SK-N-SH treated with all-trans-retinoic acid at 6 μM for 48 hours (cell line): Measurements from ENCODE around the gene WIPI1.
"Not testable (repeated sequence)": the region's sequence is repeated elsewhere in the genome, so short reads cannot be mapped to it uniquely, and the experiment has no call there.

Experiments
- ATAC-seq: fragments of 200-7000 bp; cut with Tn5 transposase; 3 replicates; pipeline ENCODE4 v1.9.1; 2020; ENCODE audit warnings: mild to moderate bottlenecking, moderate library complexity
- ARNTL ChIP-seq: fragments of 450-650 bp; formaldehyde crosslinking; IDR thresholded peaks from 2 replicates; pipeline ENCODE4 v1.5.0; 2020; ENCODE audit warnings: low read depth, mild to moderate bottlenecking, moderate library complexity, borderline replicate concordance
- CSDC2 ChIP-seq: fragments of 250-450 bp; sonication (Bioruptor Pico); IDR thresholded peaks from 2 replicates; pipeline ENCODE4 v1.5.0; 2020; ENCODE audit warnings: mild to moderate bottlenecking, moderate library complexity
- ESRRG ChIP-seq: fragments of 250-450 bp; sonication (Bioruptor Pico); IDR thresholded peaks from 2 replicates; pipeline ENCODE4 v1.6.1; 2021; ENCODE audit warnings: mild to moderate bottlenecking
- ISL1 ChIP-seq: fragments of 250-450 bp; sonication (Bioruptor Pico); IDR thresholded peaks from 2 replicates; pipeline ENCODE4 v2.1.2; 2022; ENCODE audit warnings: mild to moderate bottlenecking, moderate library complexity
- OSR1 ChIP-seq: fragments of 250-450 bp; sonication (Bioruptor Pico); IDR thresholded peaks from 2 replicates; pipeline ENCODE4 v1.8.0; 2022; ENCODE audit warnings: moderate library complexity, mild to moderate bottlenecking, inconsistent platforms
- PPARA ChIP-seq: fragments of 250-450 bp; sonication (Bioruptor Pico); IDR thresholded peaks from 2 replicates; pipeline ENCODE4 v1.5.0; 2020; ENCODE audit warnings: mild to moderate bottlenecking, borderline replicate concordance
- RARB ChIP-seq: fragments of 250-450 bp; sonication (Bioruptor Pico); IDR thresholded peaks from 2 replicates; pipeline ENCODE4 v1.8.0; 2021; ENCODE audit warnings: mild to moderate bottlenecking, moderate library complexity
- SNAI2 ChIP-seq: fragments of 250-450 bp; sonication (Bioruptor Pico); IDR thresholded peaks from 2 replicates; pipeline ENCODE4 v1.5.0; 2020; ENCODE audit warnings: mild to moderate bottlenecking, moderate library complexity
- TCF4 ChIP-seq: fragments of 250-450 bp; sonication (Bioruptor Pico); IDR thresholded peaks from 2 replicates; pipeline ENCODE4 v1.8.0; 2021; ENCODE audit warnings: mild to moderate bottlenecking, moderate library complexity, borderline replicate concordance
- TOX ChIP-seq: fragments of 250-450 bp; sonication (Bioruptor Pico); IDR thresholded peaks from 2 replicates; pipeline ENCODE4 v1.8.0; 2021; ENCODE audit warnings: mild to moderate bottlenecking, moderate library complexity, borderline replicate concordance
- ZC3H10 ChIP-seq: fragments of 250-450 bp; sonication (Bioruptor Pico); IDR thresholded peaks from 2 replicates; pipeline ENCODE4 v1.5.1; 2021; ENCODE audit warnings: mild to moderate bottlenecking, moderate library complexity
- ZFP3 ChIP-seq: fragments of 250-450 bp; sonication (Bioruptor Pico); IDR thresholded peaks from 2 replicates; pipeline ENCODE4 v1.5.0; 2020; ENCODE audit warnings: mild to moderate bottlenecking, moderate library complexity
- ZFP30 ChIP-seq: fragments of 450-650 bp; formaldehyde crosslinking; IDR thresholded peaks from 2 replicates; pipeline ENCODE4 v1.5.0; 2022; ENCODE audit warnings: mild to moderate bottlenecking, moderate library complexity
- ZNF565 ChIP-seq: fragments of 450-650 bp; formaldehyde crosslinking; conservative IDR thresholded peaks from 2 replicates; pipeline ENCODE4 v1.5.0; 2020; ENCODE audit warnings: low read depth, mild to moderate bottlenecking, moderate library complexity
- ZNF70 ChIP-seq: fragments of 450-650 bp; formaldehyde crosslinking; IDR thresholded peaks from 2 replicates; pipeline ENCODE4 v1.5.0; 2020; ENCODE audit warnings: mild to moderate bottlenecking, moderate library complexity
- TF ChIP-seq, protein P1 (sequence below): fragments of 250-450 bp; sonication (Bioruptor Pico); IDR thresholded peaks from 2 replicates; pipeline ENCODE4 v1.5.0; 2020; ENCODE audit warnings: mild to moderate bottlenecking, moderate library complexity
- TF ChIP-seq, protein P2 (sequence below): fragments of 250-450 bp; sonication (Bioruptor Pico); IDR thresholded peaks from 2 replicates; pipeline ENCODE4 v1.8.0; 2020; ENCODE audit warnings: mild to moderate bottlenecking, moderate library complexity, borderline replicate concordance
- TF ChIP-seq, protein P3 (sequence below): fragments of 250-450 bp; sonication (Bioruptor Pico); IDR thresholded peaks from 2 replicates; pipeline ENCODE4 v1.5.1; 2021; ENCODE audit warnings: mild to moderate bottlenecking, moderate library complexity
- TF ChIP-seq, protein P4 (sequence below): fragments of 250-450 bp; sonication (Bioruptor Pico); IDR thresholded peaks from 2 replicates; pipeline ENCODE4 v1.8.0; 2021; ENCODE audit warnings: low read depth, mild to moderate bottlenecking, moderate library complexity, borderline replicate concordance

The WIPI1 gene

DNA sequence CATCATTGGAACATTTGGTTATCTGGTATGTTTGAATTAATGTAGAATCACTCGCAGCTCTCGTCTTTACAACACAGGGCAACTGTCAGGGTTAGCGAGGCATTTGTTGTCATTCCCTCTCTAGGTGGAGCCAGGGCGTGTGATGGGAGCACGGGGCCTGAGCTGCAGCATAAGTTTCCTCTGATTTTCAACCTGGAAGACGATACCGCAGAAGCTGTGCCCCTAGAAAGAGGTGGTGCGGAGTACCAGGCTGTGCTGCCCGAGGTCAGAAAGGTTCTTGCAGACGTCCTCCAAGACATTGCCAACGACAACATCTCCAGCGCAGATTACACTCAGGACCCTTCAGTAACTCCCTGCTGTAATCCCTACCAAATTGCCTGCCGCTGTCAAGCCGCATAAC is 37.2 kb downstream of the WIPI1 start (continued):
- TF ChIP-seq, protein P1, sequence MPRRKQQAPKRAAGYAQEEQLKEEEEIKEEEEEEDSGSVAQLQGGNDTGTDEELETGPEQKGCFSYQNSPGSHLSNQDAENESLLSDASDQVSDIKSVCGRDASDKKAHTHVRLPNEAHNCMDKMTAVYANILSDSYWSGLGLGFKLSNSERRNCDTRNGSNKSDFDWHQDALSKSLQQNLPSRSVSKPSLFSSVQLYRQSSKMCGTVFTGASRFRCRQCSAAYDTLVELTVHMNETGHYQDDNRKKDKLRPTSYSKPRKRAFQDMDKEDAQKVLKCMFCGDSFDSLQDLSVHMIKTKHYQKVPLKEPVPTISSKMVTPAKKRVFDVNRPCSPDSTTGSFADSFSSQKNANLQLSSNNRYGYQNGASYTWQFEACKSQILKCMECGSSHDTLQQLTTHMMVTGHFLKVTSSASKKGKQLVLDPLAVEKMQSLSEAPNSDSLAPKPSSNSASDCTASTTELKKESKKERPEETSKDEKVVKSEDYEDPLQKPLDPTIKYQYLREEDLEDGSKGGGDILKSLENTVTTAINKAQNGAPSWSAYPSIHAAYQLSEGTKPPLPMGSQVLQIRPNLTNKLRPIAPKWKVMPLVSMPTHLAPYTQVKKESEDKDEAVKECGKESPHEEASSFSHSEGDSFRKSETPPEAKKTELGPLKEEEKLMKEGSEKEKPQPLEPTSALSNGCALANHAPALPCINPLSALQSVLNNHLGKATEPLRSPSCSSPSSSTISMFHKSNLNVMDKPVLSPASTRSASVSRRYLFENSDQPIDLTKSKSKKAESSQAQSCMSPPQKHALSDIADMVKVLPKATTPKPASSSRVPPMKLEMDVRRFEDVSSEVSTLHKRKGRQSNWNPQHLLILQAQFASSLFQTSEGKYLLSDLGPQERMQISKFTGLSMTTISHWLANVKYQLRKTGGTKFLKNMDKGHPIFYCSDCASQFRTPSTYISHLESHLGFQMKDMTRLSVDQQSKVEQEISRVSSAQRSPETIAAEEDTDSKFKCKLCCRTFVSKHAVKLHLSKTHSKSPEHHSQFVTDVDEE (CRISPR knock-in tag), result no peak

DNA sequence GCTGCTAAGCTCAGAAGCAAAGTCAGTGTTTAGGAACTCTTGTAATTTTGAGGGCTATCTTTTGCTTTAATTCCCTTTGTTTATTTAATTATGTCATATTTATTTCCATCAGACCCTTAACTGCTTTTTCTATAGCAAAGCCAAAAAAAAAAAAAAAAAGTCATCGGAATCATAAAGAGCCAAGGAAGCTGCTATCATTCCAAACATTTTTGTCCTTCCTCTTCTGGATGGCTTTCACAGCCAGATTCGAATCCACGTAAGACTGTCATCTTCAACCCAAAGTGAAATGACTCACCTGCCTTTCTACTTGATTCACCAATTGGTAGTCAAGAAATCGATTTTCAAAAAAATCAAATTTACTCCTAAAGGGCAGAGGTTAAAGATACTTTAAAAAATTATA is 38.4 kb downstream of the WIPI1 start:
- 0 out of 2 replicates have a peak, but pooled peaks have one; percentile 17 for TF ChIP-seq ISL1 (CRISPR knock-in tag)
- TF ChIP-seq ZFP30 (CRISPR knock-in tag), result no peak
- ATAC-seq, result no peak

DNA sequence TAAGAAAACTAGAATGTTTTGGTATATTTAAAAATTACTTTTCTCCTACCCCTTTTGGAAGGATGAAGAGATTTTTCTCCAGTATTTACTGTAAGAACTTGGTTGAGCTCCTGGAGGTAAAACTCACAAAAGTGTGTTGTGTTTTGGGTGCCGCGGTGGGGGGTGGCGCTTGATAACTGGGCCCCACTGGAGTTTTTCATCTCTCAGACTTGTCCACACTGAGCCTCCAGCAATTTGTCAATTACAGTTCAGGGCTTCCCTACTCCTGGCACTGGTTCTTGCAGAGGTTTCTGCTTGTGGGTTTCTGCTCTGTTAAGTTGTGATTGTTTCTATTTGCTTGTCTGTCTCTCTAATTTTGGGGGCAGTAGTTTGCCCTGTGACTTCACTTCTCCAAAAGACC is 40.0 kb downstream of the WIPI1 start:
- TF ChIP-seq RARB (CRISPR knock-in tag), result no peak
- no peak for TF ChIP-seq ESRRG
- TF ChIP-seq ZNF565 (CRISPR knock-in tag), result no peak
- no peak for TF ChIP-seq SNAI2 (CRISPR knock-in tag)
- no peak for TF ChIP-seq PPARA (CRISPR knock-in tag)
- no peak for TF ChIP-seq ZFP3 (CRISPR knock-in tag)
- TF ChIP-seq, protein P2, sequence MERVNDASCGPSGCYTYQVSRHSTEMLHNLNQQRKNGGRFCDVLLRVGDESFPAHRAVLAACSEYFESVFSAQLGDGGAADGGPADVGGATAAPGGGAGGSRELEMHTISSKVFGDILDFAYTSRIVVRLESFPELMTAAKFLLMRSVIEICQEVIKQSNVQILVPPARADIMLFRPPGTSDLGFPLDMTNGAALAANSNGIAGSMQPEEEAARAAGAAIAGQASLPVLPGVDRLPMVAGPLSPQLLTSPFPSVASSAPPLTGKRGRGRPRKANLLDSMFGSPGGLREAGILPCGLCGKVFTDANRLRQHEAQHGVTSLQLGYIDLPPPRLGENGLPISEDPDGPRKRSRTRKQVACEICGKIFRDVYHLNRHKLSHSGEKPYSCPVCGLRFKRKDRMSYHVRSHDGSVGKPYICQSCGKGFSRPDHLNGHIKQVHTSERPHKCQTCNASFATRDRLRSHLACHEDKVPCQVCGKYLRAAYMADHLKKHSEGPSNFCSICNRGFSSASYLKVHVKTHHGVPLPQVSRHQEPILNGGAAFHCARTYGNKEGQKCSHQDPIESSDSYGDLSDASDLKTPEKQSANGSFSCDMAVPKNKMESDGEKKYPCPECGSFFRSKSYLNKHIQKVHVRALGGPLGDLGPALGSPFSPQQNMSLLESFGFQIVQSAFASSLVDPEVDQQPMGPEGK (CRISPR knock-in tag), result no peak
- TF ChIP-seq, protein P3, sequence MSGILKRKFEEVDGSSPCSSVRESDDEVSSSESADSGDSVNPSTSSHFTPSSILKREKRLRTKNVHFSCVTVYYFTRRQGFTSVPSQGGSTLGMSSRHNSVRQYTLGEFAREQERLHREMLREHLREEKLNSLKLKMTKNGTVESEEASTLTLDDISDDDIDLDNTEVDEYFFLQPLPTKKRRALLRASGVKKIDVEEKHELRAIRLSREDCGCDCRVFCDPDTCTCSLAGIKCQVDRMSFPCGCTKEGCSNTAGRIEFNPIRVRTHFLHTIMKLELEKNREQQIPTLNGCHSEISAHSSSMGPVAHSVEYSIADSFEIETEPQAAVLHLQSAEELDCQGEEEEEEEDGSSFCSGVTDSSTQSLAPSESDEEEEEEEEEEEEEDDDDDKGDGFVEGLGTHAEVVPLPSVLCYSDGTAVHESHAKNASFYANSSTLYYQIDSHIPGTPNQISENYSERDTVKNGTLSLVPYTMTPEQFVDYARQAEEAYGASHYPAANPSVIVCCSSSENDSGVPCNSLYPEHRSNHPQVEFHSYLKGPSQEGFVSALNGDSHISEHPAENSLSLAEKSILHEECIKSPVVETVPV (CRISPR knock-in tag), result no peak
- no peak for TF ChIP-seq ARNTL (CRISPR knock-in tag)
- TF ChIP-seq TCF4 (CRISPR knock-in tag), result no peak
- TF ChIP-seq, protein P4, sequence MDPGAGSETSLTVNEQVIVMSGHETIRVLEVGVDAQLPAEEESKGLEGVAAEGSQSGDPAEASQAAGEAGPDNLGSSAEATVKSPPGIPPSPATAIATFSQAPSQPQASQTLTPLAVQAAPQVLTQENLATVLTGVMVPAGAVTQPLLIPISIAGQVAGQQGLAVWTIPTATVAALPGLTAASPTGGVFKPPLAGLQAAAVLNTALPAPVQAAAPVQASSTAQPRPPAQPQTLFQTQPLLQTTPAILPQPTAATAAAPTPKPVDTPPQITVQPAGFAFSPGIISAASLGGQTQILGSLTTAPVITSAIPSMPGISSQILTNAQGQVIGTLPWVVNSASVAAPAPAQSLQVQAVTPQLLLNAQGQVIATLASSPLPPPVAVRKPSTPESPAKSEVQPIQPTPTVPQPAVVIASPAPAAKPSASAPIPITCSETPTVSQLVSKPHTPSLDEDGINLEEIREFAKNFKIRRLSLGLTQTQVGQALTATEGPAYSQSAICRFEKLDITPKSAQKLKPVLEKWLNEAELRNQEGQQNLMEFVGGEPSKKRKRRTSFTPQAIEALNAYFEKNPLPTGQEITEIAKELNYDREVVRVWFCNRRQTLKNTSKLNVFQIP (CRISPR knock-in tag), result no peak
- no peak for TF ChIP-seq ZNF70
- TF ChIP-seq OSR1, result no peak
- TF ChIP-seq TOX (CRISPR knock-in tag), result no peak
- TF ChIP-seq CSDC2 (CRISPR knock-in tag), result no peak
- TF ChIP-seq, protein P1 (CRISPR knock-in tag), result no peak
- TF ChIP-seq ZC3H10 (CRISPR knock-in tag), result no peak
- no peak for ATAC-seq

DNA sequence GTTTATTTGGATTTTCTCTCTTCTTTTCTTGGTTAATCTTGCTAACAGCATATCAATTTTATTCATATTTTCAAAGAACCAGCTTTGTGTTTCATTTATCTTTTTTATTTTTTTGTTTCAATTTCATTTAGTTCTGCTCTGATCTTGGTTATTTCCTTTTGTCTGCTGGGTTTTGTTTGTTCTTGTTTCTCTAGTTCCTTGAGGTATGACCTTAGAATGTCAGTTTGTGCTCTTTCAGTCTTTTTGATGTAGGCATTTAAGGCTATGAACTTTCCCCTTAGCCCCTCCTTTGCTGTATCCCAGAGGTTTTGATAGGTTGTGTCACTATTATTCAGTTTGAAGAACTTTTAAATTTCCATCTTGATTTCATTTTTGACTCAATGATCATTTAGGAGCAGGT is 42.4 kb downstream of the WIPI1 start:
- not testable (repeated sequence) for ATAC-seq
